Fibroblast of the aortic adventitia (primary cell): ENCODE measurements around the gene AGAP2. TPM values are rescaled to one million over a fixed set of nuclear protein-coding genes. Genes with fewer than 3 reads are reported as not detected.
"Not testable (repeated sequence)": the region's sequence is repeated elsewhere in the genome, so short reads cannot be mapped to it uniquely, and the experiment has no call there.

Experiments
- DNase-seq: peaks from one replicate; pipeline ENCODE4 v3.0.0-alpha.2; 2010; ENCODE audit warnings: low read depth
- H3K4me3 ChIP-seq: 2 replicates; pipeline ENCODE4 v1.5.1; 2011; ENCODE audit warnings: low read depth, mild to moderate bottlenecking, control low read depth, low read length, moderate library complexity
- total RNA-seq: library from RNA; depleted of rRNA; stranded (reverse); fragments of >200 nt; gene quantifications from 2 replicates; pipeline ENCODE4 v1.2.3, GENCODE V29; 2012; ENCODE audit warnings: low replicate concordance
- TF ChIP-seq, protein P1 (sequence below): IDR thresholded peaks from 2 replicates; pipeline ENCODE4 v1.5.1; 2011; ENCODE audit warnings: mild to moderate bottlenecking, low read length, control low read depth, inconsistent platforms; ENCODE audit not compliant: insufficient read depth

AGAP2 gene
- total RNA-seq, 1 donor, result 0.27 TPM

- DNase-seq, result no peak
- TF ChIP-seq, protein P1, sequence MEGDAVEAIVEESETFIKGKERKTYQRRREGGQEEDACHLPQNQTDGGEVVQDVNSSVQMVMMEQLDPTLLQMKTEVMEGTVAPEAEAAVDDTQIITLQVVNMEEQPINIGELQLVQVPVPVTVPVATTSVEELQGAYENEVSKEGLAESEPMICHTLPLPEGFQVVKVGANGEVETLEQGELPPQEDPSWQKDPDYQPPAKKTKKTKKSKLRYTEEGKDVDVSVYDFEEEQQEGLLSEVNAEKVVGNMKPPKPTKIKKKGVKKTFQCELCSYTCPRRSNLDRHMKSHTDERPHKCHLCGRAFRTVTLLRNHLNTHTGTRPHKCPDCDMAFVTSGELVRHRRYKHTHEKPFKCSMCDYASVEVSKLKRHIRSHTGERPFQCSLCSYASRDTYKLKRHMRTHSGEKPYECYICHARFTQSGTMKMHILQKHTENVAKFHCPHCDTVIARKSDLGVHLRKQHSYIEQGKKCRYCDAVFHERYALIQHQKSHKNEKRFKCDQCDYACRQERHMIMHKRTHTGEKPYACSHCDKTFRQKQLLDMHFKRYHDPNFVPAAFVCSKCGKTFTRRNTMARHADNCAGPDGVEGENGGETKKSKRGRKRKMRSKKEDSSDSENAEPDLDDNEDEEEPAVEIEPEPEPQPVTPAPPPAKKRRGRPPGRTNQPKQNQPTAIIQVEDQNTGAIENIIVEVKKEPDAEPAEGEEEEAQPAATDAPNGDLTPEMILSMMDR, result no peak
- H3K4me3 ChIP-seq, result no peak overlapping the region
Measured at GRCh38 chr12:57717846-57718640, 20.5 kb downstream of the AGAP2 start.

DNA sequence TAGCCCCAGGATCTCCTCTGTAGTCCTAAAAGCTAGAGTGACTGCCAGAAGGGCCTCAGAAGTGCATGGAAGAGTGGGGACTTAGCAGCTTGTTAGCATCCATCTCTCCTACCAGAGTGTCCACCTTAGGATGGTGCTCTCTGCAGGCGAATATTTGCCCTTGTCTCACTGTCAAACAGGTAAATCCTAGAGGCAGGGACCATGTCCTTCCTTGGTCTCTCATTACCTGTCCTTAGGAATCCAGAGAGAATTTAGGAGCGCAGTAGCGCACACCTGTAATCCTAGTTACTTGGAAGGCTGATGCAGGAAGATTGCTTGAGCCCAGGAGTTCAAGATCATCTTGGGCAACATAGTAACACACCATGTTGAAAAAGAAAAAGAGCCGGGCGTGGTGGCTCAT lies 21.4 kb downstream of the AGAP2 start:
- DNase-seq, result no peak
- H3K4me3 ChIP-seq, result no peak overlapping the region
- TF ChIP-seq, protein P1, result no peak

- DNase-seq, result no peak
- no peak overlapping the region for H3K4me3 ChIP-seq
- TF ChIP-seq, protein P1, result no peak
Measured at GRCh38 chr12:57716305-57716704, 22.2 kb downstream of the AGAP2 start.

- DNase-seq, result no peak
- TF ChIP-seq, protein P1, result no peak
- no peak overlapping the region for H3K4me3 ChIP-seq
Measured at GRCh38 chr12:57715786-57716185, 22.8 kb downstream of the AGAP2 start.

DNA sequence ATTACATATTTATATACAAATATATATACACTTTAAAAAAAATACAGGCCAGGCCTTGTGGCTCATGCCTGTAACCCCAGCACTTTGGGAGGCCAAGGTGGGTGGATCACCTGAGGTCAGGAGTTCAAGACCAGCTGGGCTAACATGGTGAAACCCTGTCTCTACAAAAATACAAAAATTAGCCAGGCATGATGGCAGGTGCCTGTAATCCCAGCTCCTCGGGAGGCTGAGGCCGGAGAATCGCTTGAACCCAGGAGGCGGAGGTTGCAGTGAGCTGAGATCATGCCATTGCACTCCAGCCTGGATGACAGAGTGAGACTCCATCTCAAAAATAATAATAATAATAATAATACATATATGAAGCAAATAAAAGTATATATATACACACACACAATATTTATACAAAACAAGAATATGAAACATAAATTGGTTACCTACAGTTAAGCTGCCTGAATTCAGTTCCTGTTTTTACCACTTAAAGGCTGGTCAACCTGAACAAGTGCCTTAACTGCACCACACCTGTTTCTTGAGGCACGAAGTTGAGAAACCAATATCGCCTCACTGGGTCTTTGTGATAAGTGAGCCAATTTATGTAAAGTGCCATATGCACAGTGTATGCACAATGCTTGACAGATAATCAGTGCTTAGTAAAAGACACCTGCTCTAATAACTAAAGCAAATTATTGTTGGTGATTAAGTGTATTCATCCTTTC lies 23.4 kb downstream of the AGAP2 start:
- not testable (repeated sequence) for DNase-seq, H3K4me3 ChIP-seq

DNA sequence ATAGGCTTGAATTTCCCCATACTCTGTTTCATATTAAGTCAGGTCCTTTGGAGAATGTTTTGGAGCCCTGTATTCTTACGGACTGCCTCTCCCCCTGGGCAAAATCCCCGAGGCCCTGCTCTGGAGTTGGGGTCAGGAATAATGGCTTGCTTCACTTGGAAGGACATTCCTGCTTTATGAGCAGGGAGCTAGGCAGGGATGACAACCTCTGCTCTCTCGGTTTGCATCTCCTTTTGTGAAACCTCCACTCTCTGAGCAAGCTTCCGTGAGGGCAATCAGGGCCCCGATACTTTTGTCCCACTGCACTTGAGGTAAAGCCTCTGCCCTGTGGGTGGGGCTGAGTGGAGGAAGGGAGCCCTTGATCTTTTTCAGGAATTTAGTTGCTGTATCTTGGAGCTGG lies 25.3 kb downstream of the AGAP2 start:
- TF ChIP-seq, protein P1, result no peak
- no peak overlapping the region for H3K4me3 ChIP-seq
- DNase-seq, result no peak

DNA sequence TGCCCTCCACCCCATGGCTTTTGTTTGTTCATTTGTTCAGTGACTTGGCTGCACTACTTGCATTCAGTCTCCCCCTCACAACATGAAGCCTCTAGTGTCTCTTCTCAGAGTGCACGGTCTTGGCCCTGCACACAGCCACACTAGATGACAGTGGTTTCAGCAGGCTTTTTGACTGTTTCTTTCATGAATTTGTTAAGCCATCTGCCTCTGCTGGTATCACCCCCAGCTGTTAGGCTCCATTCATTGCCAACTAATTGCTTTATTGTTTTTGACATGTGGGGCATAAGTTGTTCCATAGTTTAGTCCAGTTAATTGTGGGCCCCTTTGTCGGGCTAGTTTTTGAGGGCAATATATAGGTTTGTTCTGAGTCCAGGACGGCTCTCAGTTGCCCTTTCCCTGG lies 25.8 kb downstream of the AGAP2 start:
- TF ChIP-seq, protein P1, result no peak
- no peak overlapping the region for H3K4me3 ChIP-seq
- DNase-seq, result no peak
